Measurements from ENCODE around the gene RAB38.

Gene RAB38

DNA sequence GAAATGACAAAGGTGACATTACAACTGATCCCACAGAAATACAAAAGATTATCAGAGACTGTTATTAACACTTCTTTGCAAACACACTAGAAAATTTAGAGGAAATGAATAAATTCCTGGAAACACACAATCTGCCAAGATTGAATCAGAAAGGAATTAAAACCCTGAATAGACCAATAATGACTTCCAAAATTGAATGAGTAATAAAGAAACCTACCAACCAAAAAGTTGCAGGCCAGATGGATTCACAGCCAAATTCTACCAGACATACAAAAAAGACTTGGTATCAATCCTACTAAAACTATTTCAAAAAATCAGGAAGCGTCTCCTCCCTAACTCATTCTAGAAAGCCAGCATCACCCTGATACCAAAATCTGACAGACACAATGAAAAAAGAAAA is 17.2 kb downstream of the RAB38 start:
- DNase-seq (ENCODE audit: low spot score in 2 of 2) = no peak
- in situ Hi-C loops (cut with MboI; ENCODE audit: low sequenced_read_pairs) = no loop called here
- Histone ChIP-seq H3K4me1 (no peaks in the 10 kb centered on the region), H3K9me3 (no peaks in the 10 kb centered on the region), H3K4me3 (no peak overlapping the region), H3K27me3 (ENCODE audit: low read depth) (no peaks in the 10 kb centered on the region), H3K36me3 (replicated peaks) (no peaks in the 10 kb centered on the region)

GRCh38 chr11:88157370-88157769 is 17.9 kb downstream of the RAB38 start:
- Histone ChIP-seq H3K27me3 (ENCODE audit: low read depth) (no peaks in the 10 kb centered on the region), H3K4me1 (no peaks in the 10 kb centered on the region), H3K4me3 (no peak overlapping the region), H3K9me3 (no peaks in the 10 kb centered on the region), H3K36me3 (replicated peaks) (no peaks in the 10 kb centered on the region)
- in situ Hi-C loops (cut with MboI; ENCODE audit: low sequenced_read_pairs) = no loop called here
- DNase-seq (ENCODE audit: low spot score in 2 of 2) = no peak

GRCh38 chr11:88152381-88152780 is 22.9 kb downstream of the RAB38 start:
- no peak overlapping the region for H3K4me3 ChIP-seq
- in situ Hi-C loops (cut with MboI; ENCODE audit: low sequenced_read_pairs) = no loop called here
- H3K27me3 ChIP-seq (ENCODE audit: low read depth) = no peaks in the 10 kb centered on the region
- no peaks in the 10 kb centered on the region for H3K9me3 ChIP-seq
- no peaks in the 10 kb centered on the region for H3K36me3 ChIP-seq (replicated peaks)
- no peaks in the 10 kb centered on the region for H3K4me1 ChIP-seq
- no peak for DNase-seq (ENCODE audit: low spot score in 2 of 2)

GRCh38 chr11:88151709-88152265 is 23.5 kb downstream of the RAB38 start:
- Histone ChIP-seq H3K27me3 (ENCODE audit: low read depth) (no peaks in the 10 kb centered on the region), H3K4me3 (no peak overlapping the region), H3K9me3 (no peaks in the 10 kb centered on the region), H3K36me3 (replicated peaks) (no peaks in the 10 kb centered on the region), H3K4me1 (no peaks in the 10 kb centered on the region)
- in situ Hi-C loops (cut with MboI; ENCODE audit: low sequenced_read_pairs) = no loop called here
- DNase-seq (ENCODE audit: low spot score in 2 of 2) = no peak

- Histone ChIP-seq H3K4me3 (no peak overlapping the region), H3K9me3 (no peaks in the 10 kb centered on the region), H3K36me3 (replicated peaks) (no peaks in the 10 kb centered on the region), H3K27me3 (ENCODE audit: low read depth) (no peaks in the 10 kb centered on the region), H3K4me1 (no peaks in the 10 kb centered on the region)
- no peak for DNase-seq (ENCODE audit: low spot score in 2 of 2)
- in situ Hi-C loops (cut with MboI; ENCODE audit: low sequenced_read_pairs) = no loop called here
Measured at GRCh38 chr11:88146106-88146505, 29.1 kb downstream of the RAB38 start.

- Histone ChIP-seq H3K4me1 (peaks cover 5% of the 10 kb centered on the region; the same call in 1 of the 2 replicates), H3K4me3 (no peak overlapping the region), H3K36me3 (replicated peaks) (no peaks in the 10 kb centered on the region), H3K27me3 (ENCODE audit: low read depth) (no peaks in the 10 kb centered on the region), H3K9me3 (no peaks in the 10 kb centered on the region)
- in situ Hi-C loops (cut with MboI; ENCODE audit: low sequenced_read_pairs) = no loop called here
- no peak for DNase-seq (ENCODE audit: low spot score in 2 of 2)
Measured at GRCh38 chr11:88139865-88140264, 35.4 kb downstream of the RAB38 start.

DNA sequence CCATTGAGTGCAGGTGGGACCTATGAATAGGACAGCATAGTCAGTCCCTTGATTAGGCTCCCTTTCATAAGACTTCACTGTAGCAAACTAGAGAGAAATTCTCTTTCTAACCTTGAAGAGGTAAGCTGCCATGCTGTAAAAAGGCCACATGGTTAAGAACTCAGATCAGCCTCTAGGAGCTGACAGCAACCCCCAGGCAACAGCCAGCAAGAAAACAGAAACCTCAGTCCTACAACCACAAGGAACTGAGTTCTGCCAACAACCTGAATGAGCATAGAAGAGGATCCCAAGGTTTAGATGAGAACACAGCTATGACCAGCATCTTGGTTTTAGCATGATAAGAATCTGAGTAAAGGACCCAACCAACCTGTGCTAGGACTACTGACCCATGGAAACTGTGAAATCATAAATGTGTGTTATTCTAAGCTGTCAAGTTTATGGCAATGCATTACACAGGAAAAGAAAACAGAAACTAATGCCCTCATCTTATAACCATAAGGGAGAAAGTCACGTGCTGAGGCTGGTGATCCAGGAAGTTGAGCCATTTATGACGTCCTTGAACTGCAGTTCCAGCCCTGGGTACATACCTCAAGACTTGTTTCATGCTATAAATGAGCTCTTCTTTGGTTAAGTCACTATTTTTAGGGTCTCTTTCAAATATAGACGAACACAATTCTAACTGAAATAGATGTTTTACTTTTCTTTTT is 43.3 kb downstream of the RAB38 start:
- no peak for DNase-seq (ENCODE audit: low spot score in 2 of 2)
- Histone ChIP-seq H3K27me3 (ENCODE audit: low read depth) (no peaks in the 10 kb centered on the region), H3K9me3 (no peaks in the 10 kb centered on the region), H3K4me3 (no peak overlapping the region), H3K4me1 (no peaks in the 10 kb centered on the region), H3K36me3 (replicated peaks) (no peaks in the 10 kb centered on the region)
- in situ Hi-C loops (cut with MboI; ENCODE audit: low sequenced_read_pairs) = no loop called here

DNA sequence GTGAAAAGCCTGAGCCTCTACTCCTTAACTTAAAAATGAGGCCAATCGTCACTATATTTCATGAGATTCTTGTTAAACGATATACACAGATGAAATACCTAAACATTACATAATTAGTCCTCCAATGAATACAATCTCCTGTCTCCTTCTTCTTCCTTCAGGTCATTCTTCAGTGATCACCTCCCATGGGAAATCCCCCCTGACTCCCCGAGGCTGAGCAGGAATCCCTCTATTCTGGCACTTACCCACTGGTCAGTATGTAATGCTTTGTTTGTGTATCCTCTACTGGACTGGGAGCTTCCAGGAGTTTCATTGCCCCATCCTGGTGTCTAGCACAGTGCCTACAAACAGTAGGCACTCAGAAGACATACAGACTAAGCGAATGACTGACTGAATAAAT is 52.3 kb downstream of the RAB38 start:
- DNase-seq (ENCODE audit: low spot score in 2 of 2) = no peak
- Histone ChIP-seq H3K4me1 (no peaks in the 10 kb centered on the region), H3K9me3 (no peaks in the 10 kb centered on the region), H3K36me3 (replicated peaks) (no peaks in the 10 kb centered on the region), H3K4me3 (no peak overlapping the region), H3K27me3 (ENCODE audit: low read depth) (no peaks in the 10 kb centered on the region)
- in situ Hi-C loops (cut with MboI; ENCODE audit: low sequenced_read_pairs) = no loop called here

GRCh38 chr11:88119561-88119960 is 55.7 kb downstream of the RAB38 start:
- in situ Hi-C loops (cut with MboI; ENCODE audit: low sequenced_read_pairs) = no loop called here
- H3K27me3 ChIP-seq (ENCODE audit: low read depth) = no peaks in the 10 kb centered on the region

GRCh38 chr11:88117281-88117858 is 57.9 kb downstream of the RAB38 start:
- Histone ChIP-seq H3K4me1 (no peaks in the 10 kb centered on the region), H3K36me3 (replicated peaks) (no peaks in the 10 kb centered on the region), H3K27me3 (ENCODE audit: low read depth) (no peaks in the 10 kb centered on the region), H3K9me3 (no peaks in the 10 kb centered on the region), H3K4me3 (no peak overlapping the region)
- DNase-seq (ENCODE audit: low spot score in 2 of 2) = no peak
- in situ Hi-C loops (cut with MboI; ENCODE audit: low sequenced_read_pairs) = no loop called here

More at GRCh38 chr11:88119561-88119960, 55.7 kb downstream of the RAB38 start:
- no peak overlapping the region for H3K4me3 ChIP-seq
- no peak for DNase-seq (ENCODE audit: low spot score in 2 of 2)
- H3K36me3 ChIP-seq (replicated peaks) = no peaks in the 10 kb centered on the region
- H3K4me1 ChIP-seq = no peaks in the 10 kb centered on the region
- H3K9me3 ChIP-seq = no peaks in the 10 kb centered on the region

DNA sequence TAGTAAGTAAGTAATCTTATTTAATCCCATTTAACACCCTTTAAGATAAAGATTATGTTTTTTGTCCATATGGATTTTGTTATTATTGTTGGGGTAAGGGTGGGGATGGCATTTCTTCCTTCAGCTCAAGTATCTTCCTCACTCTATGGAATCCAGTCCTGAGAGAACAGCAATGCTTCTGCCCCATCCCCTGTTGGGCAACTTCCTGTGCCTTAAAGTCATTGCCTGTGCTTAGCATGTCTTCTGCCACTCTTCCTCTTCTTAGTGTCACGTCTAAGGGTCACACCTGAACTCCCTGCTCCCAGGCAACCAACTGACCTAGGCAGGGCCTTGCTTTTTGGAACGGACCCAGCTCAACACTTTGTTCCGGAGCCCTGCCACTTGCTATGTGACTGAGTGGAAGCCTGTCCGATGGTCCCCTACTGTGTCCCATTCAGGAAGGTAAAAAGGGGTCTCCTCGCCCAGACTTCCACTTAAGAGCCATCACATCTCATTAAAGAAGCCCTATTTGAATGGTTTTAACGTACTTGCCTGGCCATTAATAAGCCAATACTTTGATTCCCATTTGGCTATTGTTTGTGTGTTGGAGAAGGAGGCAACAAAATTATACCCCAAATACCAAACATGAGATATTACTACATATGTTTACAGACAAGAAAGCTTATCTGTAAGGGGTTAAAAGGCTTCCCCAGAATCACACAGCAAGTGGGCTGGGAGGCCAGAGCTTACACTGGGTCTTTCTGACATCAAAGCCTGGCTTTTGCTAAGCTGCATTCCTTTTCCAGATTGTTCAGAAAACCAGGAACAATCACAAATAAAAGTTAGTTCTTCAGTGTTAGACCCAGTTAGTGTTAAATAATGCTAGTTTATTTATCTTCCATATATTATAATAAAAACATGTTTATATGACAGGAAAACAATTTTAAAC is 59.2 kb downstream of the RAB38 start:
- in situ Hi-C loops (cut with MboI; ENCODE audit: low sequenced_read_pairs) = no loop called here
- no peaks in the 10 kb centered on the region for H3K36me3 ChIP-seq (replicated peaks)
- H3K27me3 ChIP-seq (ENCODE audit: low read depth) = no peaks in the 10 kb centered on the region
- DNase-seq (ENCODE audit: low spot score in 2 of 2) = no peak
- no peaks in the 10 kb centered on the region for H3K4me1 ChIP-seq
- no peaks in the 10 kb centered on the region for H3K9me3 ChIP-seq
- no peak overlapping the region for H3K4me3 ChIP-seq

GRCh38 chr11:88114486-88115045 is 60.7 kb downstream of the RAB38 start:
- Histone ChIP-seq H3K36me3 (replicated peaks) (no peaks in the 10 kb centered on the region), H3K27me3 (ENCODE audit: low read depth) (no peaks in the 10 kb centered on the region), H3K4me1 (no peaks in the 10 kb centered on the region), H3K4me3 (no peak overlapping the region), H3K9me3 (no peaks in the 10 kb centered on the region)
- in situ Hi-C loops (cut with MboI; ENCODE audit: low sequenced_read_pairs) = no loop called here
- DNase-seq (ENCODE audit: low spot score in 2 of 2) = no peak

DNA sequence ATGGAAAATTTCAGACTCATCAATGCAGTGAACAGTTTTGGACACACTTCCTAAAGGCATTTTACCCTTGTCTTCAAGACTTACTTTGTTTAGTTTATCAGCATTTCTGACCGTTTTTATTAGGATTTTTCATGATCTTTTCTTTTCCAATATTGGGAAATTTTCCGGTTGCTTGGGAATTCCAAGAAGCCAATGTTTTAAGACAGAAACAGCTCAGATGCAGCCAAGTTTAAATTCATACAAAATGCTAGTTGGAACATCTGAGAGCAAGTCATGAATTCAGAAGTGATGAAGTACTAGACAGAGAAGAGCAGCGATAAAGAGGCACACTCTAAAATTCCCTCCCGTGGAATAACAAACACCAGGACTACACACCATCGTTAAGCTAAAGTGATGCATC is 68.6 kb downstream of the RAB38 start:
- DNase-seq (ENCODE audit: low spot score in 2 of 2) = no peak
- no peak overlapping the region for H3K4me3 ChIP-seq
- in situ Hi-C loops (cut with MboI; ENCODE audit: low sequenced_read_pairs) = no loop called here

More for the DNA sequence above, 68.6 kb downstream of the RAB38 start:
- Histone ChIP-seq H3K4me1 (no peaks in the 10 kb centered on the region), H3K9me3 (no peaks in the 10 kb centered on the region), H3K36me3 (replicated peaks) (no peaks in the 10 kb centered on the region), H3K27me3 (ENCODE audit: low read depth) (peaks cover 12% of the 10 kb centered on the region)

Measured in HAP-1 (cell line).